Measurements from ENCODE around the gene PGBD4.

GRCh38 chr15:34107315-34107714 is 5.4 kb downstream of the PGBD4 start:
- TF ChIP-seq CTCF (IDR thresholded peaks at IDR 0.05), result no peak
- no peak for TF ChIP-seq POLR2A (IDR thresholded peaks at IDR 0.05)

Measured in sigmoid colon (tissue), 3 donors.